ENCODE data around the gene TNFRSF12A.

GRCh38 chr16:3013998-3014690 is 6.0 kb upstream of the TNFRSF12A start:
- no peak for TF ChIP-seq FOXA1 (IDR thresholded peaks at IDR 0.05)
- no peak for TF ChIP-seq SP1 (IDR thresholded peaks at IDR 0.05)
- TF ChIP-seq NFRKB (IDR thresholded peaks at IDR 0.05): no peak

Data from HEK293T (cell line).